HG03442 (cell line): Measurements from ENCODE around the gene FOXN3.

Experiments used
- ATAC-seq: cut with Tn5 transposase; IDR thresholded peaks from one replicate; pipeline ENCODE4 v1.9.1; 2021; ENCODE audit warnings: mild to moderate bottlenecking, moderate library complexity; ENCODE audit not compliant: unreplicated experiment

FOXN3 gene

DNA sequence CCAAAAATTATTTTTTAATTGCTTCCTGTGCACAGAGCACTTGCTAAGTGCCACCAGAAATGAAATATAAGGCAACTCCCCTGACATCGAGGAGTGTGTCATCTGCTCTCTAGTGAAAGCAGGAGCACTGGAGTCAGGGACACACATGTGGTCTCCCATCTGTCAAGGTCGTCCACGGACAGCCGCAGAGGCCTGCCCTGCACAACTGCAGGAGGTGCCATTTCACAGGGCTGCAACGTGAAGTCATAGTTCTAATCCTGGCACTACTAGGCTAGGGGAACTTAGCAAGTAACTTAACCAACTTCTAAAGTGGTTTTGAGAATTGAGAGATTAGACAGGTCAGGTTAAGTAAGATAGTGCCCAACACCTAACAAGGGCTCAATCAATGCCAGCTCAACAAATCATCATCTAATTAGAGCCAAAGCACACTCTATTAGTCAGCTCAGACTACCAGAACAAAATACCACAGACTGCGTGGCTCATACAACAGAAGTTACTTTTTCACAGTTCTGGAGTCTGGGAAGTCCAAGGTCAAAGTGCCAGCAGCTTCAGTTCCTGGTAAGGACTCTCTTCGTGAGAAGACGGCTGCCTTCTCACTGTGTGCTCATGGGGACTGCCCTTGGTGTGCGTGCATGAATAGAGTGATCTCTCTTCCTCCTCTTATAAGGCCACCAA lies 30.7 kb downstream of the FOXN3 start:
- ATAC-seq: no peak

DNA sequence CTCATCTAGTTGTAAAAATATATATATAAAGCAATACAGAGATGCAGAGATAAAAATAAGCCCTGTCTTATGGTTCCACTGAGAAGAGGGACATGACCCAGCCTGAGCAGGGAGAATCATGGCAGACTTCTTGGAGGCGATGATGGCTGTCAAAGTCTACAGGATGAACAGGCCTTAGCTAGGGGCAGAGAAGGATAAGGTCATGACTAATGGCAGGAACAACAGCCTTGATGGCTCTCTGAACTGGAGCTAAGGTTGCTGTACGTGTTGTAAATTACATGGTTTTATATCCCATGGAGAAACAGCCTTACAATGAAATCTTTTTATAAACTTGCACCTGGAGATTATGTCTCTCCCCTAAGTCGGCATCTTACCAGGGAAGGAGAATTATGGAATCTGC lies 32.4 kb downstream of the FOXN3 start:
- ATAC-seq: no peak

DNA sequence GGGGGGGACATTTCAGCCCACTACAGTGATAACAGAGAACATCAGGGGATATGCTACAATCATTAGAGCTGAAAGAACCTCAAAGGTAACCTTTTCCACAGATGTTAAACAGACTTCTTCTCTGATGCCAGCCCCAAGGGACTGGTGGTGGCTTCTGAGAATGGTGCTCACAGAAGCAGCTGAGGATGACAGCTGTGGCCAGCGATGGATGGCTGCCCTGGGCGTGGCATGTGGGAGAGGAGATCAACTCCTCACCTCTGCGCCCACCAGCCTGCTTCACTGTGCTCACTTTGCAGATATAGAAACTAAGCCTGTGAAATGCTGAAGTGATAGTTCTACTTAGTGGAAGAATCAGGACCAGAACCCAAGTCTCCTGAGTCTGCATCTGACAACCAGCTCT lies 33.0 kb downstream of the FOXN3 start:
- peak; percentile 86 for ATAC-seq

DNA sequence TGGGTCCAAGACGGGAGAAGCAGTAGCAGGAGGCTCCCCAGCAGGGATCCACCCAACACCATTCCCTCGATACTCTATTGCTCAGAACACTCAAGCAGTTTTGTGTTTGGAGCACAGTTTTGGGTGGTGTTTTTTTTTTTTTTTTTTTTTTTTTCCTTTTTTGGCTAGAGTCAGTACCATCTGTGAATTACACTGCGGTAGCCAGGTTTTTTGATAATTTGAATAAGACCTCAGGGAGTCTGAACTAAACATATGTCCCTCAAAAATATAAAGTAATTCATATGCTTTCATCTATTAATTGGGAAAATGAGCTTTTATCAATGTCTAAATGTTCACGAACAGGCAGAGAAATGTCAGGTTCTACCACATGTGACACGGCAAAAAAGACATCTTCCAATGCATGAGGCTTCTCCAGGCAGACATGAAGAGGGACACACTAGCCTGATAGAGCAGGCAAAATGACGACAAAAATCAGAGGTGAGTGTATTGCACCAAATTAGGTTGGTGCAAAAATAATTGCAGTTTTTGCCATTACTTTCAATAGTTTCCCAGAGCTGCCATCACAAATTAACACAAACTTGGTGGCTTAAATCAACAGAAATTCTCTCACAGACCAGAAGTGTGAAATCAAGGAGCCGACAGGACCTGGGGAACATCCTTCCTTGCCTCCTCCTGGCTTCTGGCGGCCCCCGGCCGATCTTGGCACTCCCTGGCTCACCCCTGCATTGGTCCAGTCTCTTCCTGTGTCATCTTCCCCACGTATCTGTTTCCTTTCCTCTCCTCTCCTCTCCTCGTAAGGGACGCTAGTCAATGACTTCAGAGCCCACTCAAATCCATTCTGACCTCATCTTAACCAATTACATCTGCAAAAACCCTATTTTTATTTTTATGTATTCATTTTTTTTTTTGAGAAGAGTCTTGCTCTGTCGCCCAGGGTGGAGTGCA lies 33.9 kb downstream of the FOXN3 start:
- no peak for ATAC-seq

DNA sequence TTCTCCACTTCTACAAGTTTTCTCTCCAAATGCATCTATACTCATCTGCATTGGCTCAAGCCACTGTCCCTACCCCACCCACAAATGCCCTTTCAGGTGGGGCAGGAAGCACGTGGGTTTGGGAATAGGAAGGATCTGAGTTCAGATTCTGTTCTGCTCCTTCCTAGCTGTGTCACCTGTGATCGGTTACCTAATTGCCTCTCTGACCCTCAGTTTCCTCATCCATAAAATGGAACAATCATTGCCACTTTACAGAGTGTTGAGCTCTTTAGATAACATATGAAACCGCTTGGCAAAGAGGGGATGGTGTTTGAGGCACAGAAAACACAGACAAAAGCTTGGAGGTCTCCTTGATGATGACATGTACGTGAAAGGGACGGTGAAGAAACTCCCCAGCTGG lies 34.5 kb downstream of the FOXN3 start:
- no peak for ATAC-seq

DNA sequence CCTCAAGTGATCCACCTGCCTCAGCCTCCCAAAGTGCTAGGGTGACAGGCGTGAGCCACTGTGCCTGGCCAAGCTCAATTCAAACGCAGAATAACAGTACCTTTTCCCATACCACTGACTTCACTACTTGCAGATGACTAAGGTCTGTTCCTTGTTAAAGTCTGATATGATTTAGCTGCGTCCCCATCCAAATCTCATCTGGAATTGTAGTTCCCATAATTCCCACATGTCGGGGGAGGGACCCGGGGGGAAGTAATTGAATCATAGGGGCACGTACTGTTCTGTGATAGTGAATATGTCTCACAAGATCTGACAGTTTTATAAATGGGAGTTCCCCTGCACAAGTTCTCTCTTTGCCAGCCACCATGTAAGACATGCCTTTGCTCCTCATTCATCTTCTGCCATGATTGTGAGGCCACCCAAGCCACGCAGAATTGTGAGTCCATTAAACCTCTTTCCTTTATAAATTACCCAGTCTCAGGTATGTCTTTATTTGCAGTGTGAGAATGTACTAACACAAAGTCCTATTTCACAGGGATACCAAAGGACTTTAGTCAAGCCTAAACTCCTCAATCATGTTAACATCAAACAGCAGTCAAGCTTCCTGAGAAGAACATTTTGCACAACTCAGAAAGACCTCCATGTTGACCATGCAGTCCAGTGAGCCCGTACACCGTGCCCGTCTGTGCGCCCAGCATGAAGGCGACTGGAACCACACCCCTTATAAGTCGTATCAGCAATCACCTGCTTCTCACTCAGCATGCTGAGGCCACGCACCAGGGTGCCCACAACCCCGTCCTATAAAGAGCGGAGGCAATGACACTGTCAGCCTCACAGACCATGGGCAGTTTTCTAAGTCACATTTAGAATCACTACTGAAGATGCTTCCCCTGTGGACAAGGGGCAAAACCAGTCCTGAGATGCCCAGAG lies 36.9 kb downstream of the FOXN3 start:
- no peak for ATAC-seq

DNA sequence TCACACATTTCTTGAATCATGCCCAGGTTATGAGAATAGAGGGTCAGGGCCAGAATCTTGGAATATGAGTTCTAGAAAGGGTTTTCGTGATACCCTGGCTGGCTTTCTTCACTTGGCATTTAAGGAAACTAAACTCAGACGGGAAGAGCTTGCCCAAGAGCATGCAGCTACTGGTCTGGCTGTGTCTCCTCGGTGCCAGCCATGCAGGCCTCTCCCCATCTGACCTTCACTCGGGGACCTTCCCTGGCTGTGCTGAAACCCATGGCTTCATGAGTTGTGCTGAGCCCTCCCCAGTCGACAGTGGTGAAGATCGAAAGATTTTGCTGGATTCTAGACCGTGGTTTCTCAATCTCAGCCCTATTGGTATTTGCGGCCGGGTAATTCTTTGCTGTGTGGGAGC lies 38.0 kb downstream of the FOXN3 start:
- no peak for ATAC-seq

DNA sequence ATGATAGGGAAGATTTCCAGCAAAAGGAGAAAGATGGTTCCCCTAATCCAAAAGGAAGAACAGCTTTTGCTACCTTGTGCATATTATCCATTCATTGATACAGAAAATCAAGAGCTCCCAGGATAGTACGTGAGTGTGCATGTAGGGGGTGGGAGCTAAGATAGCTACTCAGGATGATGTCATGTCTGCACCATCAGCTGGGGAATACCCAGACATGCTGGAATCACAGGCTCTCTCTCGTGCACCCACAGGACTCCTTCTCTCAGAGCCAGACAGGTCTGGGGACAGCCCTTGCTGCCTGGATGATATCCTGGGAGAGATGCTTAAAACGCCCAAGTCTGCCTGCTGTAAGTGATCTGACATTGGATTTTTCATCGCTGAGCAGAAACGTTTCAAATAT lies 38.9 kb downstream of the FOXN3 start:
- ATAC-seq: peak; percentile 96

DNA sequence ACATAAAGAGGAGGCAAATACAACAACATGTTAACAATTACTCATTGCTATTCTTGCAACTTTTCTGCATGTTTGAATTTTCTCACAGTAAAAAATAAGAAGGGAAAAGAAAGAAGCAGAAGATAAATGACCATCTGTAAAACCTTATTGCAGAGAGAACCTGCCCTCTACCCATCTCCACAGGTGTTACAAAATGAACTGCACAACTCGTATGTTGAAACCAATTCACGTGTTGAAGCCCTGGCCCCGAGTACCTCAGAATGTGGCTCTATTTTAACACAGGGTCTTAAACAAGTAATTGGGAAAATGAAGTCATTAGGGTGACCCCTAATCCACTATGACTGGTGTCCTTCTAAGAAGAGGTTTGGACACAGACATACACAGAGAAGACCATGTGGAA lies 39.5 kb downstream of the FOXN3 start:
- ATAC-seq: no peak

DNA sequence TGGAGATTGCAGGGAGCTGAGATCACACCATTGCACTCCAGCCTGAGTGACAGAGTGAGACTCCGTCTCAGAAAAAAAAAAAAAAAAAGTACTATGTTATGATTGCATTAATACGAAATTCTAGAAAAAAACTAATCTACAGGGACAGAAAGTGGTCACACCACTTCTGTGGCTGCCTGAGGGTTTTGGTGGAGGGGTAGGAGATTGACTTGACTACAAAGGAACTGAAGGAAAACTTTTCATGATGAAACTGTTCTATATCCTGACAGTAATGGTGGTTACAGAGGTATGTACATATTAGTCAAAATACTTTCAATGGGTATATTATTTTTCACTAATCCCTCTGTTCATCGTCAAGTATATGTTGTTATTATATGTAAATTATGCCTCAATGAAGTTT lies 42.1 kb downstream of the FOXN3 start:
- ATAC-seq: no peak

DNA sequence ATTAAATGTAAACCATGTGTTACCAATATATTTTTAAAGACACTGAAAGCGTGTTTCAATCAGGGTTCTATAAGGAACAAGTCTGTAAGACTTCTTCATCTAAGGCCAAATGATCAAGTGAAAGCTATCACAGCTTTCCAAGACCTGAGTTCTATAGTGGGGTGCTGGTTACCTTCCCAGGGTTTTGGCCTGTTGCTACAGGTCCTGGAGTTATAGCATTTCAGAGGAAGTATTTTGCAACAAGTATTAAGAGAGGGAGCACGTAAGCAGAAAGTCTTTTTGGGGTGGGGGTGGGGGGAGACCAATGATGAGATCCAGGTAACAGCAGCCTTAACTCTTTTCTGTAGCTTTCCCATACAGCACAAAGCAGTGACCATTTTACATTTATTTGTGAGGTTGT lies 43.8 kb downstream of the FOXN3 start:
- no peak for ATAC-seq

DNA sequence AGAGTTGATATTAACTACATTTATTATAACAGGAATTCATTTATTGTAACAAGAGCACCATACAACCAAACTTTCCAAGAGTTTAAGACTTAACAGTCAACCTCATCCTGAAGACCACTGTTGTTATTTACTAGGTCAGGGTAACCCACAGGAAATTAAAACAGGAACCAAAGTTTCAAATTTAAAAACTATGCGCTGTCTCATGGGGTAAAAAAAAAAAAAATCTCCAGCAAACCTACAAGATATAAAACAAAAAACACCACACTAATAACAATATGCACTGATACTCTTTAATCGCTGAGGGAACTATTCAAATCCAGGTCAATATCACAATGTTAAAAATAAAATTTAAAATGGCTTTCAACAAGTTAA lies 44.5 kb downstream of the FOXN3 start:
- no peak for ATAC-seq

DNA sequence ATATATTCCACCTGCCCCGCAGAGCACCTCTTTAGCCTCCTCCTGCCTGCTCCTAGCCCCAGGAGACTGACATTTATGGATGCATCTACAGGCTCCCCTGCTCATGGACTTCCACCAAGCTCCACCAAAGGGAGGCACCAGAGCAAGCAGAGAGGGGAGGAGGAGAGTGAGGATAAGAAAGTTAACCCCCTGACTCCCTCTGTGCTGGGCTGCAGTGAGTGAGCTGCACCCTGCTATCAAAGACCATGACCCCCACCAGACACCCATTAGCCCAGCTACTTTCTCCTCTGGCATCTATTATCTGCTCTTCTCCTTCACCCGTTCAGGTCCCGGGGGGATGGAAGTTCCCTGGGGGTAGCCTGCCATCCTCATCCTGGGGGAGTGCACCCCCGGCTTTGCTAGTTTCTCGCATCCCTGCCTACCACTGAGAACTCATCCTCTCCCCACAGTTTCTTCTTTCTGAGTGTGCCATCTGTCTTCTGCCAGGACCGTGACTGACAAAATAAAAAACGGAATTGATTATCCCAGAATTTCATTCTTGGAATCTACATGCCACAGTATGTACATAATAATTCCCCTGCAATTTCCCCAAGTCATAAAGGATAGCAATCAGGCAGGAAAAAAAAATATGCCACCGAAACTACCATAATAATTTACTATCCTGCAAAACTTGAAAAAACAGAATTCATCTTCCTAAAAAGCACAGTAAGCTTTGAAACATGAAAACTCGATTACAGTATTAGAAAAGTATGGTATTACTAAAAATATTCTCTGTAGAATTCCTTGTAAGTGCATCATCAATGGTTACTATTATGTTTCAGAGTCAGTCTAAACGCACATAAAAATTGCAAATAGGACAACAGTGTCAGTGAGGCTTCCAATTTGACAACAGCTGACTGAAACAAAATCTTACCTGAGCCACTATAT lies 45.2 kb downstream of the FOXN3 start:
- ATAC-seq: no peak

DNA sequence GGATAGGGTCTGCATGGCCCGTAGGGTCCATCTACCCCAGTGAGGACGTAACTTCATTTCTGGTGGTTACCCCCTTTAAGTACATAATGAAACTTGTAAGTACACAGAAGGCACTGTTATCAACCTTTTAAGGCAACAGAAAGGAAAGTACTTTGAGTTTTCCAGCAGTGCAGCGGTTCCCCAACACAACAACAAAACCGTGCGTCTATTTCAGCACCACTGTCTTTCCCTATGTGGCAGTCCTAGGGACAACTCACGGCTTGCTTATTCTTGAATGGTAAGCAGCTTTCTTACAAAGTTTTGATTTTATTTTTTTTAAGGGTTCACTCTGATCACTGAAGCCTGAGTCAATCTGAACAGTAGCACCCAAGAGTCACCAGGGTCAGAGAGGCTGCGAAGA lies 46.3 kb downstream of the FOXN3 start:
- no peak for ATAC-seq

DNA sequence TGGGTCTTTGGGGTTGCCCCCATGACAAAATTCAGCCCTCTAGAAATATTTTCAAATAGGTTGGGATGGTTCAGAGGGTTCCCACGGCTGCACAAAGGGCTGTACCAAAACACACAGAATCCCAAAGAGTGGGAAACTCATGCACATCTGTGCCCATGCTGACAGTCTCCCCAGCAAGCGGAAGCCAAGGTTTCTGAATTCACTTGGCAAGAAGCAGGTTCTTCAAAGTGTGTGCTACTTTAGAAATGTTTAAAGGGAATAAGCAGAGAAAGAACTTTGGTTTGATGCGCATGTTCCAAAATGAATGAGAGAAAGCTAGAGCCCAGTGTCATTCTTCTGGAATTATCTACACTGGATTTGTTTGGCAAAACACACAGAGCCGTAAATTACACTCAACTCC lies 46.7 kb downstream of the FOXN3 start:
- ATAC-seq: no peak

DNA sequence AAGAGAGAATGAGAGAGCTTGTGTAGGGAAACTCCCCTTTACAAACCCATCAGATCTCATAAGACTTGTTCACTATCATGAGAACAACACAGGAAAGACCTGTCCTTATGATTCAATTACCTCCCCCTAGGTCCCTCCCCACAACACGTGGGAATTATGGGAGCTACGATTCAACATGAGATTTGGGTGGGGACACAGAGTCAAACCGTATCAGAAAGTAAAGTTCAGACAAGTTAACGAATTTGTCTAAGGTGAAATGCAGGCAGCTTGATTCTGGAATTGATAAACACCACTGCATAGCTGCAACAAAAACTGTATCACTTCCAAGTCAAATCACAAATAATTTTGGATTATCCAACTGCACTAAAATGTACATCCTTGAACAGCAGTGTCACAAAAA lies 47.4 kb downstream of the FOXN3 start:
- ATAC-seq: no peak

DNA sequence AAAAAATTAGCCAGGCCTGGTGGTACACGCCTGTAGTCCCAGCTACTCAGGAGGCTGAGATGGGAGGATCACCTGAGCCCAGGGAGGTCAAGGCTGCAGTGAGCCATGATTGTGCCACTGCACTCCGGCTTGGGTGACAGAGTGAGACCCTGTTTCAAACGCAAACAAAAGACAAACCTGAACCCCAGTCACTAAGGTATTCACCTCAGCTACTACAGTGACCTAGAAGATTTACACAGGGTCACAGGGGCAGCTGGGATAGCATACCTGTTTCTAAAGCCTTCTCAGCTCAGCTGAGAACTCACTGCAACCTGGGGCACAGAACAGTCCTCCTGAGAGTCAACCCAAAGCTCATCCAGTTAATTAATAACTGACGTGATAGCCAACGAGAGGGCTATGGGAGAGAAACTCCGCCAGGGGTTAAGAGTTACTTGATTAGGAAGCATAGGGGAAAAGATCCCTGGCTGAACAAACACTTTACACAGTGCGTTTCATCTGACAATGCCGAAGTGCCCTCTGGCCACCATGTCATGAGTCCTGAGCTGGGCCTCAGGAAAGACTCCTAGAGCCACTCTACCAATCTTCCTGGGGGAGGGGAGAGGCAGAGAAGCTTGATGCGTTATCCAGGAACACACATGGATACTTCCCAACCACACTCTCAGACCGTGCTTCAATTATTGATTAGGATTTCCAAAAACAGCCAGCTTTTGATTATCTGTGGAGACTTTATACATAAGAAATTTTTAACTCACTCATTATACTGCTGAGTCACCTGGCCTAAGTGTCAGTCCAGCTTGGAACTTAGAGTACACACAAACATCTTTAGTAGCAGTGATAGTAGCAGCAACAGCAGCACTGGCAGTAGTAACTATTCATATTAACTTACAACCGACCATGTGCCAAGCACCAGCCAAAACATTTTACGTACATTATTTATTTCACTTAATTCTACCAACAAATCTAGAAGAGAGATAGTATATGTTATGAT lies 48.2 kb downstream of the FOXN3 start:
- ATAC-seq: no peak

DNA sequence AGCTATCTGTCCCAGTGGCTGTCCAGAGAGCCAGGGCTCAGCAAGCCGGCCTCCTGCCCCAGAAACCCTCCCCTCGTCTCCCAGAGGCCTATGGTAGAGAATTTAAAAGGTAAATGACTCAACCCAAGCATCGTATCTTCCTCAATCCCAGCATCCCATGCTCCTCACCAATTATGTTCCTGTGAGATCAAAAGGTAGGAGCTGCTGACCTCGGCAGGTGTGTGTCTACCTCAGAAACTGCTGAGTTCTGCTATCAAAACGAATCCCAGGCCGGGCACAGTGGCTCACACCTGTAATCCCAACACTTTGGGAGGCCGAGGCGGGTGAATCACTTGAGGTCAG lies 49.3 kb downstream of the FOXN3 start:
- no peak for ATAC-seq
